H1 (cell line): ENCODE results near the gene KRTAP5-8. TPM values are rescaled to one million over a fixed set of nuclear protein-coding genes. Genes with fewer than 3 reads are reported as not detected.
A peak's percentile ranks its signal among the peaks of the same experiment; 100 is the strongest.

ENCODE experiments used
- CTCF ChIA-PET: fragments of 300-600 bp; sonication (Branson Sonifier 250); formaldehyde crosslinking; loops from one replicate; lab custom pipeline; 2021; ENCODE audit not compliant: partially characterized antibody; lab: Charles Lee
- POLR2A ChIA-PET: fragments of 300-600 bp; sonication (Branson Sonifier 250); formaldehyde crosslinking; loops from one replicate; lab custom pipeline; 2021; ENCODE audit warnings: inconsistent platforms; ENCODE audit not compliant: partially characterized antibody; lab: Charles Lee
- DNase-seq, 2 experiments: peaks; one replicate each; pipeline versions ENCODE4 v3.0.0 to v3.0.0-alpha.2; 2010 to 2022; ENCODE audit warnings: low spot score in 2 of 2, low read depth in 1 of 2, mixed read lengths in 1 of 2
- FAIRE-seq: peaks from 2 replicates; lab custom pipeline; 2011; peaks lifted over from hg19 to GRCh38; lab: Jason Lieb, UNC
- H2AFZ ChIP-seq: 2 replicates; pipeline ENCODE4 v1.8.1; 2012; ENCODE audit warnings: low read length, inconsistent platforms
- H2AK5ac ChIP-seq: 2 replicates; pipeline ENCODE4 v1.6.1; 2013; ENCODE audit warnings: low read depth, low read length
- H2BK120ac ChIP-seq: replicated peaks from 2 replicates; pipeline ENCODE3; 2013; ENCODE audit warnings: low read depth, low read length, inconsistent platforms
- H2BK12ac ChIP-seq: 2 replicates; pipeline ENCODE4 v1.6.1; 2013; ENCODE audit warnings: low read depth, low read length
- H2BK15ac ChIP-seq: 2 replicates; pipeline ENCODE4 v1.6.1; 2013; ENCODE audit warnings: low read length
- H2BK20ac ChIP-seq: 2 replicates; pipeline ENCODE4 v1.6.1; 2013; ENCODE audit warnings: low read length
- H2BK5ac ChIP-seq: 2 replicates; pipeline ENCODE4 v1.6.1; 2013; ENCODE audit warnings: low read depth, low read length
- H3K14ac ChIP-seq: 2 replicates; pipeline ENCODE4 v1.6.1; 2013; ENCODE audit warnings: inconsistent platforms; ENCODE audit not compliant: insufficient read length
- H3K18ac ChIP-seq: 2 replicates; pipeline ENCODE4 v1.6.1; 2013; ENCODE audit warnings: low read length; ENCODE audit errors: extremely low read depth
- H3K23ac ChIP-seq: 2 replicates; pipeline ENCODE4 v1.6.1; 2013; ENCODE audit warnings: inconsistent platforms; ENCODE audit not compliant: insufficient read length
- H3K23me2 ChIP-seq: 2 replicates; pipeline ENCODE4 v1.6.1; 2013; ENCODE audit warnings: low read depth, low read length
- H3K27ac ChIP-seq: 2 replicates; pipeline ENCODE4 v1.6.1; 2011; ENCODE audit warnings: low read depth, low read length, inconsistent platforms
- H3K27me3 ChIP-seq, 4 experiments: replicated peaks in 1 of 4; 1 replicate in 1 of 4; 2 replicates in 3 of 4; pipeline versions ENCODE4 v1.6.1 to v1.8.1; 2011 to 2013; ENCODE audit warnings: low read length in 3 of 4, mild to moderate bottlenecking in 3 of 4, inconsistent platforms in 2 of 4, mixed read lengths in 2 of 4, moderate library complexity in 1 of 4; ENCODE audit not compliant: control insufficient read depth in 3 of 4, insufficient read depth in 3 of 4; ENCODE audit errors: extremely low read depth in 1 of 4
- H3K36me3 ChIP-seq, 4 experiments: 2 replicates each; pipeline versions ENCODE4 v1.6.1 to v1.8.1; 2011 to 2013; ENCODE audit warnings: mild to moderate bottlenecking in 4 of 4, low read length in 3 of 4, moderate library complexity in 2 of 4, control low read depth in 1 of 4, inconsistent platforms in 1 of 4; ENCODE audit not compliant: insufficient read depth in 4 of 4, control insufficient read depth in 2 of 4
- H3K4ac ChIP-seq: replicated peaks from 2 replicates; pipeline ENCODE3; 2013; ENCODE audit warnings: low read length, low read depth, mixed read lengths, inconsistent platforms; ENCODE audit not compliant: insufficient read length
- H3K4me1 ChIP-seq, 4 experiments: replicated peaks in 1 of 4; 1 replicate in 1 of 4; 2 replicates in 3 of 4; pipeline versions ENCODE4 v1.6.1 to v1.8.1; 2011 to 2013; ENCODE audit warnings: low read length in 3 of 4, inconsistent platforms in 2 of 4, mixed read lengths in 1 of 4; ENCODE audit not compliant: insufficient read depth in 4 of 4, control insufficient read depth in 3 of 4
- H3K4me2 ChIP-seq, 2 experiments: 2 replicates each; pipeline versions ENCODE4 v1.6.1 to v1.8.1; 2011 to 2013; ENCODE audit warnings: low read depth in 2 of 2, low read length in 2 of 2, control low read depth in 1 of 2, inconsistent platforms in 1 of 2, mild to moderate bottlenecking in 1 of 2; ENCODE audit not compliant: insufficient read depth in 1 of 2
- H3K4me3 ChIP-seq, 4 experiments: fragments of 200-600, 300-600 bp in 1 of 4; sonication (generic), shearing (Covaris generic), sonication (Bioruptor Twin) in 1 of 4; 2 replicates each; pipeline versions ENCODE4 v1.5.1 to v1.8.1; 2011 to 2016; ENCODE audit warnings: low read length in 4 of 4, low read depth in 3 of 4, control low read depth in 2 of 4, inconsistent platforms in 2 of 4, mild to moderate bottlenecking in 2 of 4, mixed read lengths in 1 of 4, moderate library complexity in 1 of 4; ENCODE audit not compliant: insufficient read depth in 2 of 4; ENCODE audit errors: extremely low read depth in 1 of 4
- H3K56ac ChIP-seq: replicated peaks from 2 replicates; pipeline ENCODE3; 2013; ENCODE audit warnings: low read depth, mild to moderate bottlenecking, mixed read lengths, low read length, inconsistent platforms; ENCODE audit not compliant: insufficient read length
- H3K79me1 ChIP-seq: 2 replicates; pipeline ENCODE4 v1.6.1; 2013; ENCODE audit warnings: low read depth, low read length, control low read depth
- H3K79me2 ChIP-seq, 2 experiments: 2 replicates each; pipeline versions ENCODE4 v1.6.1 to v1.8.1; 2012 to 2013; ENCODE audit warnings: low read length in 2 of 2, mild to moderate bottlenecking in 2 of 2, inconsistent platforms in 1 of 2; ENCODE audit not compliant: insufficient read depth in 2 of 2, control insufficient read depth in 1 of 2
- H3K9ac ChIP-seq, 4 experiments: replicated peaks in 1 of 4; 1 replicate in 1 of 4; 2 replicates in 3 of 4; pipeline versions ENCODE4 v1.6.1 to v1.8.1; 2011 to 2013; ENCODE audit warnings: low read depth in 3 of 4, low read length in 3 of 4, control low read depth in 2 of 4, mild to moderate bottlenecking in 2 of 4, moderate library complexity in 2 of 4, inconsistent platforms in 1 of 4; ENCODE audit errors: extremely low read depth in 1 of 4
- H3K9me3 ChIP-seq, 2 experiments: 2 replicates each; pipeline versions ENCODE4 v1.6.1 to v1.8.1; 2012 to 2013; ENCODE audit warnings: mild to moderate bottlenecking in 2 of 2, moderate library complexity in 2 of 2, control low read depth in 1 of 2, inconsistent platforms in 1 of 2, low read depth in 1 of 2, low read length in 1 of 2, mixed read lengths in 1 of 2; ENCODE audit not compliant: insufficient read depth in 2 of 2
- H4K20me1 ChIP-seq, 2 experiments: replicated peaks in 1 of 2; 2 replicates each; pipeline versions ENCODE3 to v1.8.1; 2011 to 2013; ENCODE audit warnings: inconsistent platforms in 2 of 2, low read length in 2 of 2, mild to moderate bottlenecking in 1 of 2; ENCODE audit not compliant: insufficient read depth in 2 of 2, control insufficient read depth in 1 of 2
- H4K5ac ChIP-seq: 2 replicates; pipeline ENCODE4 v1.6.1; 2013; ENCODE audit warnings: low read length, low read depth, mixed read lengths, inconsistent platforms; ENCODE audit not compliant: insufficient read length
- H4K8ac ChIP-seq: 2 replicates; pipeline ENCODE4 v1.8.0; 2013; ENCODE audit warnings: mild to moderate bottlenecking, moderate library complexity, low read length, inconsistent platforms; ENCODE audit not compliant: insufficient read depth; ENCODE audit errors: extremely low read depth
- H4K91ac ChIP-seq: replicated peaks from 2 replicates; pipeline ENCODE3; 2013; ENCODE audit warnings: low read length, mixed read lengths, inconsistent platforms; ENCODE audit not compliant: insufficient read length
- BACH1 ChIP-seq: IDR thresholded peaks from 2 replicates; pipeline ENCODE4 v1.6.1; 2012; ENCODE audit warnings: low read length, improper control_type of control experiment
- BRCA1 ChIP-seq: IDR thresholded peaks from 2 replicates; pipeline ENCODE4 v1.6.1; 2012; ENCODE audit warnings: low read depth, low read length, improper control_type of control experiment
- E2F6 ChIP-seq: IDR thresholded peaks from 2 replicates; pipeline ENCODE4 v1.6.1; 2012; ENCODE audit warnings: inconsistent platforms
- EZH2 ChIP-seq: fragments of 200-600 bp; sonication (generic); IDR thresholded peaks from 2 replicates; pipeline ENCODE4 v1.7.1; 2012; ENCODE audit warnings: low read depth, mild to moderate bottlenecking, moderate library complexity, low read length, inconsistent platforms; ENCODE audit not compliant: severe bottlenecking
- KDM4A ChIP-seq: IDR thresholded peaks from one replicate; pipeline ENCODE4 v1.7.1; 2012; ENCODE audit warnings: low read depth, mild to moderate bottlenecking, moderate library complexity, low read length, inconsistent platforms; ENCODE audit not compliant: severe bottlenecking
- NANOG ChIP-seq: IDR thresholded peaks from 2 replicates; pipeline ENCODE4 v1.6.1; 2011; ENCODE audit warnings: low read length, low read depth, mild to moderate bottlenecking, inconsistent platforms; ENCODE audit not compliant: insufficient read depth, poor library complexity, severe bottlenecking
- SIN3A ChIP-seq, 2 experiments: IDR thresholded peaks in 1 of 2; conservative IDR thresholded peaks in 1 of 2; 2 replicates each; pipeline ENCODE4 v1.6.1; 2011 to 2012; ENCODE audit warnings: low read length in 2 of 2, improper control_type of control experiment in 1 of 2, low read depth in 1 of 2, mild to moderate bottlenecking in 1 of 2
- SIX5 ChIP-seq: IDR thresholded peaks from 2 replicates; pipeline ENCODE4 v1.6.1; 2011; ENCODE audit warnings: mild to moderate bottlenecking, low read depth, low read length
- TAF1 ChIP-seq: IDR thresholded peaks from 2 replicates; pipeline ENCODE4 v1.6.1; 2011; ENCODE audit warnings: mild to moderate bottlenecking, low read depth, low read length
- ZNF274 ChIP-seq: IDR thresholded peaks from 2 replicates; pipeline ENCODE4 v1.7.0; 2012; ENCODE audit warnings: low read length, borderline replicate concordance; ENCODE audit errors: extremely low read depth
- WGBS, 2 experiments: shearing (Covaris generic) in 1 of 2; methylation state at CpG; one replicate each; pipeline versions ENCODE4 v1.1.6 to v1.1.7; 2013 to 2015; ENCODE audit warnings: low lambda C conversion rate in 2 of 2, mixed read lengths in 2 of 2, inconsistent platforms in 1 of 2, low coverage in 1 of 2, missing lambda C conversion rate in 1 of 2; ENCODE audit not compliant: insufficient replicate concordance in 2 of 2, insufficient coverage in 1 of 2, insufficient read length in 1 of 2; ENCODE audit errors: extremely low coverage in 1 of 2, missing lambda C conversion rate in 1 of 2; 5-methylcytosine and 5-hydroxymethylcytosine counted together
- polyA plus RNA-seq, 7 experiments: library from polyadenylated mRNA; depleted of rRNA in 3 of 7; stranded (reverse) in 5 of 7; unstranded in 2 of 7; fragments of >200 nt in 5 of 7; fragments of 200-250 nt in 2 of 7; gene quantifications; 1 replicate in 5 of 7; 2 replicates in 1 of 7; 4 replicates in 1 of 7; pipeline versions ENCODE4 v1.2.1 to v1.2.3, GENCODE V29; 2011 to 2013; ENCODE audit warnings: missing spikeins in 2 of 7, mixed read lengths in 2 of 7
- total RNA-seq: library from RNA; stranded (reverse); fragmentation: NEBNext Ultra II Directional; extraction: Animal tissue kit (Norgen Biotek cat#: 25700); gene quantifications from 2 replicates; pipeline ENCODE4 v1.2.1, GENCODE V29; 2021
- TF ChIP-seq, protein P1 (sequence below): IDR thresholded peaks from 2 replicates; pipeline ENCODE4 v1.6.1; 2011; ENCODE audit warnings: low read length, improper control_type of control experiment

Gene KRTAP5-8
- total and polyA plus RNA-seq, 2 of the 8 experiments (the other 6 are each of a cell fraction or from before 2014, with no cell fraction given) = not detected

DNA sequence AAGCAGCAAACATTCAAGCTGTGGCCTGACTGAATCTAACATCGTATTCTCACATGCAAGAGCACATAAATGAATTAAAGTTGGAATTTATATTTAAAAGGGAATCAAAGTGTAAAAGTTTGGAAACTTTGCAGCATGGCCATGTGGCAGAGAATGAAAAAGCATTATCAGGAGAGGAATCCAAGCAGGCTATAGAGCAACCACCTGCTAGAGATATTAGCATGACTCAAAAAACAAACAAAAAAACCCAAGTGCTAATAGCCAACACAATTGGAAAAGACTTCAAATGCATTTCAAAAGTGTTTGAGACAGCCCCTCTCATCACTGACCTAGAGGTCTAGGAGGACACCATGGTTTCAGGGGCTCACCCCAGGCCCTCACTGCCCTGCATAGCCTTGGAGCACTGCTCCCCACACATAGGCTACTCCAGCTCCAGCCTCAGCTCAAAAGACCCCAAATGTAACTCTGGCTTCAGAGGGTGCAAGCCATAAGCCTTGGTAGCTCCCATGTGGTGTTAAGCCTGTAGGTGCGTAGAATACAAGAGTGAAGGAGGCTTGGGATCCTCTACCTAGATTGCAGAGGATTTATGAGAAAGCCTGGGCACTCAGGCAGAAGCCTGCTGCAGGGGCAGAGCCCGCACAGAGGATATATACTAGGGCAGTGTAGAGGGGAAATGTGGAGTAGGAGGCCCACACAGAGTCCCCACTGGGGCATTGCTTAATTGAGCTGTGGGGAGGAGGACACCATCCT, 12.5 kb upstream of the KRTAP5-8 start:
- no peaks in the 10 kb centered on the region for H3K79me1 ChIP-seq
- no peaks in the 10 kb centered on the region for H3K4me1 ChIP-seq
- no peak overlapping the region for H2AK5ac ChIP-seq
- H3K4ac ChIP-seq = no peak overlapping the region
- H3K4me3 ChIP-seq = no peak overlapping the region
- H2AFZ ChIP-seq = no peak overlapping the region
- no peak overlapping the region for H3K56ac ChIP-seq
- no peaks in the 10 kb centered on the region for H3K9me3 ChIP-seq
- POLR2A ChIA-PET = no interaction called here
- no peaks in the 10 kb centered on the region for H3K36me3 ChIP-seq
- H3K14ac ChIP-seq = no peak overlapping the region
- peak in 1 of 2 experiments; percentile 14 for DNase-seq
- no peak overlapping the region for H3K23ac ChIP-seq
- no peak overlapping the region for H3K27ac ChIP-seq
- H2BK120ac ChIP-seq = no peak overlapping the region
- peaks cover 0 to 2% (median 0%) of the 10 kb centered on the region in 4 experiments; a peak in 1 of 7 replicates for H3K27me3 ChIP-seq
- no peak for FAIRE-seq
- H2BK12ac ChIP-seq = no peak overlapping the region
- CTCF ChIA-PET = interaction anchor here (1.0 kb wide), 1 partner anchor 38 kb away, joined by 3 read pairs; no protein-coding TSS in a partner anchor
- H4K8ac ChIP-seq = no peak overlapping the region
- H4K91ac ChIP-seq = no peak overlapping the region
- H3K9ac ChIP-seq = no peak overlapping the region
- H3K79me2 ChIP-seq = no peaks in the 10 kb centered on the region
- no peak overlapping the region for H2BK20ac ChIP-seq
- no peak overlapping the region for H3K4me2 ChIP-seq
- no peaks in the 10 kb centered on the region for H4K20me1 ChIP-seq
- no peak overlapping the region for H3K18ac ChIP-seq
- WGBS, 2 experiments = 51% methylated on average over 3 of the region's 3 CpGs; no CpG with 5 or more reads in 1 of the 2 experiments
- H3K23me2 ChIP-seq = no peaks in the 10 kb centered on the region
- H2BK5ac ChIP-seq = no peak overlapping the region
- no peak overlapping the region for H2BK15ac ChIP-seq
- H4K5ac ChIP-seq = no peak overlapping the region
- TF ChIP-seq EZH2 = no peak
- TF ChIP-seq E2F6 = no peak
- TF ChIP-seq SIX5 = no peak
- TF ChIP-seq, protein P1, sequence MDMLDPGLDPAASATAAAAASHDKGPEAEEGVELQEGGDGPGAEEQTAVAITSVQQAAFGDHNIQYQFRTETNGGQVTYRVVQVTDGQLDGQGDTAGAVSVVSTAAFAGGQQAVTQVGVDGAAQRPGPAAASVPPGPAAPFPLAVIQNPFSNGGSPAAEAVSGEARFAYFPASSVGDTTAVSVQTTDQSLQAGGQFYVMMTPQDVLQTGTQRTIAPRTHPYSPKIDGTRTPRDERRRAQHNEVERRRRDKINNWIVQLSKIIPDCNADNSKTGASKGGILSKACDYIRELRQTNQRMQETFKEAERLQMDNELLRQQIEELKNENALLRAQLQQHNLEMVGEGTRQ = no peak
- TF ChIP-seq BACH1 = no peak
- no peak for TF ChIP-seq NANOG
- TF ChIP-seq ZNF274 = no peak
- no peak for TF ChIP-seq KDM4A
- no peak for TF ChIP-seq BRCA1
- no peak for TF ChIP-seq SIN3A (conservative IDR thresholded peaks at IDR 0.05 in 1 of 2, IDR thresholded peaks at IDR 0.05 in 1 of 2; ENCODE audit: low read depth in 1 of 2, low read length in 2 of 2)
- no peak for TF ChIP-seq TAF1
